Stimulated activated CD4-positive, alpha-beta T cell treated with anti-CD3 and anti-CD28 coated beads, Interleukin-12 subunit alpha, Interleukin-12 subunit beta, amount 100 ng/mL, for 48 hours (primary cell): ENCODE measurements around the gene PPFIA1.

Experiments used
- DNase-seq, 3 donors: peaks; one replicate each; pipeline ENCODE4 v3.0.0-alpha.2; 2020; ENCODE audit warnings: low read depth in 2 of 3, low spot score in 1 of 3

The PPFIA1 gene

DNA sequence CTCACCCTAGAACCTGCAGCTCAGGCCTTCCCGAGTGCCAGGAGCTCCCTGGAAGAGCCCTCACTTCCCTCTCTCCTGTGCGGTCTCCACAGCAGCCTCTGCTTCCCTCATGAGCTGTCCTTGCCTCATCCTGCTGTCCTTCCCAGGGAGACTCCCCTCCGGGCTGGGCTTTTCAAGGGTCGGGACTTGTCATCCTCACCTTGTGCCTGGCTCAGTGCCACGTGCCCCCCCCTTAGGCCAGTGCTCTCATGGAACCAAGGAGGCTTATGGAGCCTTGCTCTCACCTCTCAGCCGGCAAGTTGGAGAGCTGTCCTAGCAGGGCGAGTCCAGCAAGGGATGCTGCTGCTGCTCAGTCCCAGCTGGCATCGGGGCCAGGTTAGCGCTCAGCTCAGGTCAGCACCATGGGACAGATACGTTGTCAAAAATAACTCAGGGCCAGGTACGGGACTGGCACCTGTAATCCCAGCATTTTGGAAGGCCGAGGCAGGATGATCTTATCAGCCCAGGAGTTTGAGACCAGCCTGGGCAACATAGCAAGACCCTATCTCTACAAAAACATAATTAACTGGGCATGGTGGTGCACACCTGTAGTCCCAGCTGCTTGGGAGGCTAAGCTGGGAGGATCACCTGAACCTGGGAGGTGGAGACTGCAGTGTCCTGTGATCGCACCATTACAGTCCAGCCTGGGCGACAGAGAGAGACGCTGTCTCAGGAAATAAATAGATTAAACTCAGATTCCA lies 141.4 kb downstream of the PPFIA1 start:
- DNase-seq: no peak

DNA sequence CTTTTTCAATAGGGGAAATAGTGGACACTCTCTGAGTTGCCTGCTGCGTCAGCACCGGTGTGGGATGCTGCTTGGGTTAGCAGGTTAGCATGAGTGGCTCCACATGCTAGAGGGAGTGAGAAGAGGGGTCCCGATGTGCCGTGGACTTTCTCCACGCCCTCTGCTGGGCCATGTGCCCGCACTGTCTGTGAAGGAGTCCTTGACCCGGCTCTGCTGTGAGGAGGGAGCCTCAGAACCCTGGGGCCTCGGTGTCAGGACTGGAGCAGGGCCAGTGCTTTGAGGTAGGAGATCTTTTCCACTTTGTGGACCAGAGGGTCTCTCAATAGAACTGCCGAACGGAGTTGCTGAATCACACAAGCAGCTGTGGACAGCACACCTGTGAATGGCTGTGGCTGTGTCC lies 142.7 kb downstream of the PPFIA1 start:
- no peak for DNase-seq

DNA sequence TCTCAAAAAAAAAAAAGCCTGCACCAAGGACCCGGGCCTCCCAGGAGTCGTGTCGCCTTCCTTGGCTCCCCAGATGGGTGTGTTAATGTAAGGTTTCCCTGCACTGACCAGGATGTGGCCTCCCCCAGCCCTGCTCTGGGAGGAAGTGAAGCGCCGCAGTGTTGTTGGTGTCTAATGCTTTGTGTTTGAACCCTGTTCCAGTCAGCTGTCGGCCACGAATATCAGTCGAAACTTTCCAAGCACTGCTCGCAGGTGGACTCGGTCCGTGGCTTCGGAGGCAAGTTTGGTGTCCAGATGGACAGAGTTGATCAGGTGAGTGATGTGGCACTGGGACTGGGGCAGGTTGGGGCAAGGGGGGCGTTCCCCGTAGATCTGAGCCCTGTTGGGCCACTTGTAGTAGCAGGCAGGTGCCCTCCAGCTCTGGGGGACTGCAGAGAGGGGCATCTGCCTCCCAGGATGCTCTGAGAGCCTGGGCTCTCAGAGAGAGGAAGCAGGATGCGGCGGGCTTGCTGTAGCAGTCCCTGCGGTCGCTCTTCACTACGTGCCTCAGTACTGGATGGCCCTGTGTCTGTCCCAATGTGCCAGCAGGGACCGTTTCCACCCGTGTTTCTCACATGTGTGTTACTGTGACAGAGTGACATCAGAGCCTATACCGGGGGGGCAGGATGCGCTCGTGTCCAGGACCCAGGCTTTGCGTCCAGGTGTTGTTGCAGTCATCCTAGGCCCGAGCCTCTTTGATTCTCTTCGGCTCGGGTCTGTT lies 144.0 kb downstream of the PPFIA1 start:
- DNase-seq: no peak

DNA sequence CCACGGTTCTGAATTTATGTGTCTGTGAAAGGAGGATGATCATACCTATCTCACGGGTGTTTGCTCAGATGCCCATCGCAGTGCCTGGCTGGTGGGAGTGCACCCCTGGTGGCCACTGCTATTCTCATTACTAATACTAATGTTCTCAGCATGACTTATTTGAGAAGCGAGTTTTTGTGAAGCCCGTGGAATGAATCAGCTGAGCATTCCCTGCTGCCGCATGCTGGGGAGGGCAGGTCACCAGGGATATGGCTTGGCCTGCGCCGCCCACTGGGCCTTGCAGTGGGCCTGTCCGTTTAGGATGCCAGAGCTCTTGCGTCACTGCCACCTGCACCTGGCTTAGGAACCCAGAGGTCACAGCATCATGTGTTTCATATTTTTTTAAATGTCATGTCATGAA lies 144.7 kb downstream of the PPFIA1 start:
- DNase-seq: no peak

DNA sequence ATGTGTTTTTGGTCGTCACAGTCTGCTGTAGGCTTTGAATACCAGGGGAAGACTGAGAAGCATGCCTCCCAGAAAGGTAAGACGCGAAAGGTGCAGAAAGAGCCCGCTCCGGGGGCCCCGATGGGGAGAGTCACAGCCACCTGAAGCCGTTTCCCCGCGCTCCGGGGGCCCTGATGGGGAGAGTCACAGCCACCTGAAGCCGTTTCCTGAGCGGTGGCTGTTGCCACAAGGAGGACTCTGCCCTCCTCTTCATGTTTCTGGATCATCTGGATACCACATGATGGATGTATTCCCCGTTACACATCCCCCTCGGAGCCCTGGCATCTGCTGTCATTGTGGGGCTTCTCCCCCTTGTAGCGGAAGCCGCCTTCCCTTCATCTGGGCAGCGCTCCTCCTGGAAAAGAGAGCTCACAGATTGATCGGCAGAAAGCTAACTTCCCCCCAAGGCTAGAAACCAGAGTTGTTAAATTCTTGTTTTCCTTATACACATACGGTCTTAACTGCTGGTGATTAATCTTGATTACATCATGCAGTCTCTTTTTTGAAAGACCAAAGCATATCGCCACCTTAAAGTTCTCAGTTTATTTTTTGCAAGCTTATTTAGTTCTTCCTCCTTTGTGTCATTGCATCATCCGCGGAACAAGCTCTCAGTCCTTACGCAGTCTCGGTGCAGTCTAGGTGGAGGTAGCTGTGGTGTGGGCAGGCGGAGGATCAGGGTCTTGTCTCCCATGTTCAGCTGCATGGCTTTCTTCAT lies 145.3 kb downstream of the PPFIA1 start:
- no peak for DNase-seq

DNA sequence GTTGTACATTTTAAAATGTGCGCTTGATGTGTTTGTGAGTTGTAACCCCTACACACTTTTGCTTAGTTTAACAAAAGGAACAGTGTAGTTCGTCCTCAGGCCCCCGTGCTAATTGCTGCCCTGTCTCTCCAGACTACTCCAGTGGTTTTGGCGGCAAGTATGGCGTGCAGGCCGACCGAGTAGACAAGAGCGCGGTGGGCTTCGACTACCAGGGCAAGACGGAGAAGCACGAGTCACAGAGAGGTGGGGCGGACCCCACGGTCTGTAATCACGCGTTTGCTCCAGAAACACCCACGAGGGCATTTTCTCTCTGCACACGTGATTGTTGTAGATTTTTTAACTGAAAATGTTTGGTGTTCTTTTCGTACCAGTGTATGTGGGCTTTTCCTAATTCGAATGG lies 146.4 kb downstream of the PPFIA1 start:
- no peak for DNase-seq

DNA sequence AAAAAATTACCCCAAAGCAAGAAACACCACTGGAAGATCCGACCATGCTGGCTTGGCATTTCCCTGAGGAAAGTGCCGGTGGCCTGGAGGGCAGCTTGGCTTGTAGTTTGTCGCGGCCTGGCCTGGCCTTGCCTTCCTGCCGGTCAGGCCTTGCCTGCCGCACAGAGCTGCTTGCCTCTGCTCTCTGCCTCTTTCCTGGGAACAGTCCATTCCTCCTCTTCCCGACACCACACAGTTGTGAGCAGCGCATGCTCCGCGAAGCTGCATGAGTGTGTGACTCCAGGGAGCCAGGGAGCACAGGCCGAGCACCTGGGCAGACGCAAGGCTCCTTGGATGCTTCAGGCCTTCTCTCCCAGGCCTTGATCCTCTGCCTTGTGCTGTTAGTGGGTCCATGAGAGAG lies 147.6 kb downstream of the PPFIA1 start:
- no peak for DNase-seq

DNA sequence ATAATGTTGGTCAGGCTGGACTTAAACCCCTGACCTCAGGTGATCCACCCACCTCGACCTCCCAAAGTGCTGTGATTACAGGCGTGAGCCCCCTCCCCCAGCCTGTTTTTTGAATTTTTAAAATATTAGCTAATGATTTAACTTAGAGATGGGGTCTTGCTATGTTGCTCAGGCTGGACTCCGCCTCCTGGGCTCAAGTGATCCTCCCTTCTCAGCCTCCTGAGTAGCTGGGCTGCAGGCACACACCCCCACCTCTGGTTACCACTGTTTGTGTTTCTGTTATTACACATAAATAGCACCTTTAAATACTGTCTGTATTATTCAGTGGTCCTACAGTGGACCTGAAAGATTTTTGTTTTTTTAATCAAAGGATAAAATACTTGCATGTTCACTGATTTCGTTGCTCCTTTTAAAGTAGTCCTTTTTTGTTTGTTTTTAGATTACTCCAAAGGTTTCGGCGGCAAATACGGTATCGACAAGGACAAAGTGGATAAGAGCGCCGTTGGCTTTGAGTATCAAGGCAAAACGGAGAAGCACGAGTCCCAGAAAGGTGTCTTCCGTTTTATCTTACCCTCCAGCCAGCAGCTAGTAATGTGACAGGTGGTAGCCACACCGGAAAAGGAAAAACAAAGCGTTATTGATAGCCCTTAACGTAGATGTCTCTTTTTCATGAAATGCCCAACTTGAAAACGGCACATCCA lies 149.0 kb downstream of the PPFIA1 start:
- DNase-seq: no peak

DNA sequence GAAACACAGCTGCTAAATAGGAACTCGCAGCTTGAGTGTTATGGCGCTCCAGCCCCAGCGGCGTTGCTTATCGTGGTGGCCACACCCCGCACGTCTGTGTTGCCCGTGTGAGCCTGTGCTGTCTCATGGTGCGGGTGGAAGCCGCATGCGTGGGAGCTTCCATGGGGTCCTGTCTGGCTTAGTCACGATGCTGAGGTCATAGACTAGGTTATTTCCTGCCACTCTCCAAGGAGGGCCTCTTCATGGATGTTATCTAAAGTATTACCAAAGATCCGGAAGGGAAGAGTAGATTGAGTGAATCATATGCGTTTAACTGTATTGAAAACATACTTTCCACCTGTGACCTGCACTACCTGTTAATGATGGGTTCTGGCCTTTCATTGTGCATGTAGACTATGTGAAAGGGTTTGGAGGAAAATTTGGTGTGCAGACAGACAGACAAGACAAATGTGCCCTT lies 149.5 kb downstream of the PPFIA1 start:
- DNase-seq: no peak

DNA sequence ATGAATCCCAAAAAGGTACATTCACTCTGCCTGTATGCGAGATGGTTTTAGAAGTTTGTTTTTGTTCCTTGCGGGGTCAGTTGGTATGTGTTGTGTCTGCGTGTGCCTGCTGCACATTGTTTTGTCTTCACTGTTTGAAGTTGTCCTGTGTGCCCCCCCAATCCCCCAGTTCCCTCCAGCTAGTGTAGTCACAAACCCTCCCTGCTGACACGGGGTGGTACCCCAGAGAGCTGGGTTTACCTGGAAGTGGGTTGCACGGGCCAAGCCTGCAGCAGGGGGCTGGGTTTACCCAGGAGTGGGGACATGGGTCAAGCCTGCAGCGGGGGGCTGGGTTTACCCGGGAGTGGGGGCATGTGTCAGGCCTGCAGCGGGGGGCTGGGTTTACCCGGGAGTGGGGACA lies 150.0 kb downstream of the PPFIA1 start:
- DNase-seq: no peak

DNA sequence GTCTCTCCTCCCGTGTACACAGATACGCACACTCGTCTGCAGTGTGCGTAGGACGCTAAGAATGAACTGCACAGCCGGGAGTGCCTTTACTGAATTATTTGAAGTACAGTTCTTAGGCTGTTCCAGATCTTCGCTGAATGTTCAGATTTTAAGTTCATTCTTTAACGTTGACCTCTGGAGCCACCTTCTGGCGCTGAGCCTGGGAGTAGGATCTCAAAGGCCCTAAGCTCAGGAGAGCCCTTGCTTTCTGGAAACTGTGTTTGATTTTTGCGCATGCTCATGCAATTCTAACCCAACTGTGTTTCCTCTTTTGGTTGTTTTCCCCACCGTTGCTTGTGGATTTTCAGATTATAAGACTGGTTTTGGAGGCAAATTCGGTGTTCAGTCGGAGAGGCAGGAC lies 150.6 kb downstream of the PPFIA1 start:
- no peak for DNase-seq

DNA sequence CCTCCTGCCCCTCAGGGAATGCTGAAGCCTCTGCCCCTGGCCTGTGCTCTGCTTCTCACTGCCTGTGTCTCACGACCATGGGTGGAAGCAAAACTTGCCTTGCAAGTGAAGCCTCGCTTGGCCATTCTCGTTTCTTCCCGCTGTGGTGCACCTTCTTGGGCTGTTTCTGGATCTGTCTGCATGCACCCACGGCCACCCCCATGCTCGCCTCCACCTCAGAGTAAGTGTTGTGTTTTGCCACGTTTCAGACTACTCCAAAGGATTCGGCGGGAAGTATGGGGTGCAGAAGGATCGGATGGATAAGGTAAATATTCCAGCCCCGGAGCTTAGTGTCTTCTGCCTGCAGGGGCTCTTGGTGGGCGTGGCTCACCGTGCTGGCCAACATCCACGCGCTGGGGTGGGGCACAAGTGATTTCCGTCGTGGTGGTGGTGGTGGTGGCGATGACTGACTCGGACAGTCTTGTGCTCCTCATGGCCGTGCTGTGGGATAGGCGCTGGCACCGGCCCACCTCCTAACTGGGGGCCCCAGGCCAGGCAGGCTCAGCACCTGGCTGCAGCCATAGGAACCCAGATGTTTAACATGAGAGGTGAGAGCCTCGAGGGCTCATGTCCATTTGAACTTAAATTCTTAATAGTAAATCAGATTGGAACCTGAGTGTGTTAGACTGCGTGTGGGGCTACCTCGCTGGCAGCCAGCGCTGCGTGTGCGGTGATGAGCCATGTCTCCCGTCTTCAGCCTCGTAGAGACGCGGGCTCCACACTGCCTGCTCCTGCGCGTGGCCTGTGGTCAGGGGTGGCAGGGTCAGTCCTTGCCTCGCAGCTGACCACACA lies 152.4 kb downstream of the PPFIA1 start:
- DNase-seq: no peak

DNA sequence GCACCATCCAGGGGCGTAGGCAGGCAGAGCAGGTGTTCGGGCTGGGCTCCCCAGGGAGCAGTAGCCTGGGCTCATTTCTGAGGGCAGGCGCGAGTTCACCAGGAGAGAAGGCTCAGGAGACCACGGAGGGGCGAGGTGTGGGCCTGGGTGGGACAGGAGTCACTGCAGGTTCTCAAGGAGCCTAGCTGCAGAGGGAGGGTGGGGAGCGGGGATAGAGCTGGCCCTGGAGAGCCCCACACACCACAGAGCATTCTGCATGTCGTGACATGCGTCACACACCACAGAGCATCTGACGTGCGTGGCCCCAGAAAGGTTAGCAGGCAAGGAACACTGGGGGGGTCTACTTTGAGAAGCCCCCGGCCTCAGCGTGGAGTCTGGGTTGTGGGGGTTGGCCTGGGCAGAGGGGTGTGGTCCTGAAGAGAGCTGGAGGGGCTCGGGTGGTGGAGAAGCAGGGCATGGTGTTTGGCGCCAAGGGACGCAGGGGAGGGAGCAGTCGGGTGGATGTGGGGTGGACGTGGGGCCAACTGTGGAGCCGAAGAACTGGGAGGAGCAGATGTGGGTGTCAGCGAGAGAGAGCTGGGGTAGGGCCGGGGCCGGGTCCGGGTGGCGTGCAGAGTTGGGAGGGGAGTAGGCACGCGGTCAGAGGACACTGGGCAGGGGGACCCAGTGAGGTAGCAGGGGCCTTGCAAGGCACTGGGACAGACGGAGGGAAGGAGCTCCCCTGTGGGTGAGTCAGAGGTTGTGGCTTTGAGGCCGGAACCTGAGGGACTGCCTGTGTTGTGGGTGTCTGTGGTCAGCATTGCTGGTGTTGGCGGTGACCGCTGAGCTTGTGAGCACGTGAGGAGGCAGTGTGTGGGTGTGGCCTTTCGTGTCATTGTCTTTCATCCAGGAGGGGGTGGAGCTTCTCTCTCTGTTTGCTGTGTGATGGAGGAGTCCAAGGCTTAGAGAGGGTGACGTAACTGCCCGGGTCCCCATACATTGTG lies 153.3 kb downstream of the PPFIA1 start:
- peak; percentile 22 to 38 (median 33) for DNase-seq

DNA sequence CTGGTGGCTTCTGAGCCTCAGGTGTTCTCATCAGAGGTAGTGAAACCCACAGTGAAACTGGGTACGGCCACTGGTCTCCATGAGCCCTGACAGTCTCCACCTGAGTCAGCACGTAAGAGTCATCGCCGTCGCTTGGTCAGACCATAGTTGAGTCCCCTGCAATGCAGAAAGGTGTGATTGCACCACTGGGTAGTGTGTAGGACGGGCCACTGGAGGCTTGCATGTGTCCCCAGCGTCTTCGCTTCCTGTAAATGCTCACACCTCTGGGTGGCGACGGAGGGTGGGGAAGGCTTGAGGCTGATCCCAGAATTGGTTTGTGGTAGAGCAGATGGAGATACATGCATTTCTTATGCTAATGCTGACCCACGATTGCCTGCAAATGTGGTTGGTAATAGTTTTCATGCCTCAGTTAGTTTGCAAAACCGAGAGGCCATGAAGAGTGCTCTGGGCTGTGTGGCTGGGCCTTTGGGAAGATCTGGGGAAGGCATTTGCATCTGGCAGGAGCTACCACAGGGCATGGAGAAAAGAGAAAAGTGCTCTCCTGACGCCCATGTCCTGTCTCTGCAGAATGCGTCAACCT lies 154.4 kb downstream of the PPFIA1 start:
- DNase-seq: no peak

DNA sequence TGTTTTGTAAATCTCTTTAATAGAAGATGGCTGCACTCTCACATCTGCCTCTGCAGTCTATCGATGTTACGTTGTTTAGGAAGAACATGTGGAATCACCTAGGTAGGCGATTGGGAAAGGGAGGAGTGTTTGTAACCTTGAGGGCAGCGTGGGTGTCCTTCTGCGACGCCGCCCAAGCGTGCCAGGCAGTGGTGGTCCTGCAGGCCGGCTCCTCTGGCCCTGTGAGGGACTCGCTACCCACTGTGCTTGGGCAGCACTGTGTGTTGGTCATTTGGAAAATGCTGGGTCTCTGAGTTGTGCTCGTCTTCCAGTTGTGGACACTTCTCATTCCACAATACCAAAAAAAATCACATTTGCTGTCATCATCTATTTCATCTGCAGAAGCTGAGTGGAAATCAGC lies 156.9 kb downstream of the PPFIA1 start:
- no peak for DNase-seq

DNA sequence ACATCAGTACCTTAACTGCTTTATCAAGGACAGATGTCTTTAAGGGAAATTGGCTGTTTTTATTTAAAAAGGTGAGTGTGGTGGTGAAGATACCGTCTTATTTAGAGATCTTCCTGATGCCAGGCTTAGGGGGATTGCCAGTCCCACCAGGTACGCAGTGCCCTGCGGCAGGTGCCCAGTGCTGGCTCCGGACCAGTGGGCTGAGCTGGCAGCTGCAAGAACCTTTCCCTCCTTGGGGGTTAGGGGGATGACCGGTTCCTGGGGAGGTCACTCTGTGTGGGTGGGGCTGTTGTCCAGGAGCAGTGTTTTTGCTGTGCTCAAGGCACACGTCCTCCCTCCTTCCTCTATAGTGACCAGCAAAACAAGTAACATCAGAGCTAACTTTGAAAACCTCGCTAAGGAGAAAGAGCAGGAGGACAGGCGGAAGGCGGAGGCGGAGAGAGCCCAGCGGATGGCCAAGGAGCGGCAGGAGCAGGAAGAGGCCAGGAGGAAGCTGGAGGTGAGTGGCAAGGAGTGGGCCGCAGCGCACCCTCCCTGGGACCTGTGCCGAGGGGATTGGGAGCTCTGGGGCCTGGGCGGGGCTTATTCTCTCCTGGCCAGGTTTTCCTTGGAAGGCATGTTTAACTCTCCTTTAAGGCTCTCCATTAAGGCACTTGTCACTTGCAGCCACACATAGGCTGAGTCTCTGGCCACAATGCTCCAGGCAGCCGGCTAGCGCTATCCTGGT lies 158.4 kb downstream of the PPFIA1 start:
- no peak for DNase-seq

DNA sequence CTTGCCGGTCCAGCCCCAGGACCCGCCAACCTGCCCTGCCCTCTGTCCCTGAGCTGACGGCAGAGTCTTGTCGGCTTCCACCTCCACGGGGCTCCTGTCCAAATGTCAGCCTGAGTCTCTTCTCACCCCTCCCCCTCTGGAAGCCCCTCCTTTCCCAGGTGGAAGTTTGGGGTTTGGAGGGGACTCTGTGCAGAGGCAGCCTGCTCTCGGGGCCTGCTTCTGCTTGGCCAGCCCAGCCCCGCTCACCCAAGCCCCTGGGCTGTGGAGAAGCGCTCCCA lies 158.9 kb downstream of the PPFIA1 start:
- no peak for DNase-seq

DNA sequence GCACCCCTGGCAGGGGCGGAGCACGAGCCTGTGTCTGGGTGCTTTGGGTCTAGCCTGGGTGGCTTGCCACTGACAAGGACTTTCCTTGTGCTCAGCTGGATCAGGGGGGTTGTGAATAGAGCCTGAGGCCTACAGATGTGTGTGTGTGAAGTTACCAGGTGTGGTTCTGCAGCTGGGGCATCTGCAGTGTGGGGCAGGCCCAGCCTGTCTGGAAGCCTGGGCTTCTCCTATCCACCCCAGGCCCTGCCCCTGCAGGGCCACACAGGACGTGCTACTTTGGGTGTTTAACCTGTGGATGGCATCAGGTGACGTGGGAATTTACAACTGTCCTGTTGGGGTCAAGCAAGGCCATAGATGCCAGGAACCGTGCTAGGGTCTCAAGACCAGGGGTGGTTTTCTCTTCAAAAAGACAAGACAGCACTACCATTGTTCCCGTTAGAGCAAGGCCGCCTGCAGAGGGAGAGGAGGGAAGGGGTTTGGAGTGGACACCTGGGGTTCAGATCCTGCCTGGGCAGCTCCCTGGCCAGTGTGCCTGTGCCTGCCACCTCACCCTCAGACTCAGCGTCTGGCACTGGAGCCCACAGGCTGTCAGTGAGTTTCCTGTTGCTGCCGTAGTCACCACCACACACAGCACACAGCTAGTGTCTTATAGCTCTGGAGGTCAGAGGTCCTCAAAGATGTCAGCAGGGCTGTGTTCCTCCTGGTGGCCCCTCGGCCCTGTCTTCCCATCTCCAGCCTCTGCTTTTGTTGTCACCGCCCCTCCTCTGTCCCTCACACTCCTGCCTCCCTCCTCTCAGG lies 159.4 kb downstream of the PPFIA1 start:
- no peak for DNase-seq
